Measurements from ENCODE around the gene L3MBTL4.

DNA sequence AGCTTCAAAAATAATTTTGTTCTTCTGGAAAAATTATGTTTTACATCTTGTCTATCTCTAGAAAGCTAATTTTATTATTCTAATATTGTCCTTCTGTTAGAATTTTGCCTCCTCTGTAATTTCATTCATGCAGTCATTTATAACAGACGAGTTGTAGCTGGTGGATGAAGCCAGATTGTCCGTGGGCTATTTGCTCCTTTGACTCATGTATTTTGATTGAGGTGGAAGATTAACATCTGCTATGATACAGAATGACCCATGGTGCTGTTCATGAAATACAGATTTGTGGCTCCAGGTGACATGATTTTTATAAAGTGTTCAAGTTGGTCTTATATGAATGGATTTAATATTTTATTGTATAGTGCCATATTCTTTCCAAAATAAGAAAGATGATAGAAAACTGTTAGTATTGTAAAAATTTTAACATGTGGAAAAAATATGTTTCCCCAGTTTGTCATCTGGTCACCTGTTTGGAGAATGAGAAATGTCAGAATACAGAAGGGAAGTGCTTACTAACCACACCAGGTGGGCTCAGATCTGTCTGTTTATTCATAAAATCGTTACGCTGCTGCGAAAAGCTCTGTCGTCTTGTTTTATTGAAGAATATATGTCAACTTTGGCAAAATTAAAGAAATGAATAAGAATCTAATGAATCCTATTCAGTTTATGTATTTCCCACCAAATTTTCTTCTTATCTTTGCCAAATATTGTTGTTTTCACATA is 20.4 kb upstream of the L3MBTL4 start:
- no peak for TF ChIP-seq EP300 (IDR thresholded peaks at IDR 0.05)
- TF ChIP-seq, protein P1, sequence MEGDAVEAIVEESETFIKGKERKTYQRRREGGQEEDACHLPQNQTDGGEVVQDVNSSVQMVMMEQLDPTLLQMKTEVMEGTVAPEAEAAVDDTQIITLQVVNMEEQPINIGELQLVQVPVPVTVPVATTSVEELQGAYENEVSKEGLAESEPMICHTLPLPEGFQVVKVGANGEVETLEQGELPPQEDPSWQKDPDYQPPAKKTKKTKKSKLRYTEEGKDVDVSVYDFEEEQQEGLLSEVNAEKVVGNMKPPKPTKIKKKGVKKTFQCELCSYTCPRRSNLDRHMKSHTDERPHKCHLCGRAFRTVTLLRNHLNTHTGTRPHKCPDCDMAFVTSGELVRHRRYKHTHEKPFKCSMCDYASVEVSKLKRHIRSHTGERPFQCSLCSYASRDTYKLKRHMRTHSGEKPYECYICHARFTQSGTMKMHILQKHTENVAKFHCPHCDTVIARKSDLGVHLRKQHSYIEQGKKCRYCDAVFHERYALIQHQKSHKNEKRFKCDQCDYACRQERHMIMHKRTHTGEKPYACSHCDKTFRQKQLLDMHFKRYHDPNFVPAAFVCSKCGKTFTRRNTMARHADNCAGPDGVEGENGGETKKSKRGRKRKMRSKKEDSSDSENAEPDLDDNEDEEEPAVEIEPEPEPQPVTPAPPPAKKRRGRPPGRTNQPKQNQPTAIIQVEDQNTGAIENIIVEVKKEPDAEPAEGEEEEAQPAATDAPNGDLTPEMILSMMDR (IDR thresholded peaks at IDR 0.05), result no peak
